H9 (cell line): ENCODE data around the gene KCNE2. TPM values are rescaled to one million over a fixed set of nuclear protein-coding genes. Genes with fewer than 3 reads are reported as not detected.

Experiments
- DNase-seq: peaks from one replicate; pipeline ENCODE4 v3.0.0-alpha.2; 2017
- H2AFZ ChIP-seq: one replicate; pipeline ENCODE4 v1.6.1; 2013; ENCODE audit warnings: mild to moderate bottlenecking, low read length, control low read depth, moderate library complexity
- H2AK5ac ChIP-seq: 2 replicates; pipeline ENCODE4 v1.6.1; 2013; ENCODE audit warnings: low read length, control low read depth, mixed read lengths; ENCODE audit not compliant: insufficient read length
- H2BK120ac ChIP-seq: one replicate; pipeline ENCODE4 v1.6.1; 2013; ENCODE audit warnings: low read depth, mild to moderate bottlenecking, low read length, control low read depth, inconsistent platforms; ENCODE audit not compliant: poor library complexity, severe bottlenecking
- H2BK12ac ChIP-seq: 2 replicates; pipeline ENCODE4 v1.6.1; 2013; ENCODE audit warnings: low read length, control low read depth, mixed read lengths, low read depth; ENCODE audit not compliant: insufficient read length
- H2BK15ac ChIP-seq: 2 replicates; pipeline ENCODE4 v1.6.1; 2013; ENCODE audit warnings: low read depth, low read length, control low read depth
- H2BK20ac ChIP-seq: one replicate; pipeline ENCODE4 v1.6.1; 2013; ENCODE audit warnings: low read depth, mild to moderate bottlenecking, low read length, control low read depth, inconsistent platforms; ENCODE audit not compliant: poor library complexity, severe bottlenecking
- H2BK5ac ChIP-seq: 2 replicates; pipeline ENCODE4 v1.6.1; 2013; ENCODE audit warnings: low read length, control low read depth, mixed read lengths; ENCODE audit not compliant: insufficient read length
- H3K14ac ChIP-seq: 2 replicates; pipeline ENCODE4 v1.6.1; 2013; ENCODE audit warnings: low read length, control low read depth; ENCODE audit not compliant: insufficient read depth
- H3K18ac ChIP-seq: 2 replicates; pipeline ENCODE4 v1.6.1; 2013; ENCODE audit warnings: low read depth, mild to moderate bottlenecking, mixed read lengths, low read length, control low read depth; ENCODE audit not compliant: insufficient read length
- H3K23ac ChIP-seq: 2 replicates; pipeline ENCODE4 v1.6.1; 2013; ENCODE audit warnings: low read length, control low read depth, mixed read lengths, low read depth; ENCODE audit not compliant: insufficient read length
- H3K23me2 ChIP-seq: 2 replicates; pipeline ENCODE4 v1.6.1; 2013; ENCODE audit warnings: low read depth, mild to moderate bottlenecking, mixed read lengths, low read length, control low read depth; ENCODE audit not compliant: insufficient read length, poor library complexity, severe bottlenecking
- H3K27ac ChIP-seq: 2 replicates; pipeline ENCODE4 v1.5.1; 2013; ENCODE audit warnings: low read length, control low read depth, mixed read lengths, low read depth; ENCODE audit not compliant: insufficient read length
- H3K27me3 ChIP-seq: 2 replicates; pipeline ENCODE4 v1.6.1; 2013; ENCODE audit warnings: low read length, control low read depth, inconsistent platforms; ENCODE audit not compliant: insufficient read depth
- H3K4ac ChIP-seq: 2 replicates; pipeline ENCODE4 v1.6.1; 2013; ENCODE audit warnings: low read depth, mild to moderate bottlenecking, control low read depth, inconsistent platforms, low read length, moderate library complexity
- H3K4me1 ChIP-seq: 2 replicates; pipeline ENCODE4 v1.6.1; 2013; ENCODE audit warnings: low read length, control low read depth, inconsistent platforms; ENCODE audit not compliant: insufficient read depth
- H3K4me2 ChIP-seq: 2 replicates; pipeline ENCODE4 v1.6.1; 2013; ENCODE audit warnings: low read length, control low read depth, mixed read lengths; ENCODE audit not compliant: insufficient read length, insufficient read depth
- H3K56ac ChIP-seq: 2 replicates; pipeline ENCODE4 v1.6.1; 2013; ENCODE audit warnings: low read depth, mild to moderate bottlenecking, mixed read lengths, low read length, control low read depth; ENCODE audit not compliant: insufficient read length
- H3K79me1 ChIP-seq: 2 replicates; pipeline ENCODE4 v1.6.1; 2013; ENCODE audit warnings: low read depth, mild to moderate bottlenecking, moderate library complexity, low read length, control low read depth, inconsistent platforms; ENCODE audit not compliant: insufficient read depth, poor library complexity, severe bottlenecking
- H3K79me2 ChIP-seq: 2 replicates; pipeline ENCODE4 v1.6.1; 2013; ENCODE audit warnings: low read length, control low read depth, inconsistent platforms; ENCODE audit not compliant: insufficient read depth
- H3K9ac ChIP-seq: 2 replicates; pipeline ENCODE4 v1.6.1; 2013; ENCODE audit warnings: low read length, control low read depth, mixed read lengths; ENCODE audit not compliant: insufficient read length; ENCODE audit errors: extremely low read depth
- H3K9me3 ChIP-seq: one replicate; pipeline ENCODE4 v1.6.1; 2013; ENCODE audit warnings: low read depth, low read length, inconsistent platforms; ENCODE audit not compliant: control insufficient read depth
- H3T11ph ChIP-seq: one replicate; pipeline ENCODE4 v1.6.1; 2013; ENCODE audit warnings: mild to moderate bottlenecking, low read length, control low read depth, inconsistent platforms
- H4K20me1 ChIP-seq: one replicate; pipeline ENCODE4 v1.6.1; 2013; ENCODE audit not compliant: control insufficient read depth, insufficient read length, insufficient read depth
- H4K5ac ChIP-seq: 2 replicates; pipeline ENCODE4 v1.6.1; 2013; ENCODE audit warnings: low read depth, mild to moderate bottlenecking, mixed read lengths, low read length, control low read depth; ENCODE audit not compliant: insufficient read length
- H4K8ac ChIP-seq: replicated peaks from 2 replicates; pipeline ENCODE4 v1.6.1; 2013; ENCODE audit warnings: low read length, control low read depth, mixed read lengths, low read depth; ENCODE audit not compliant: insufficient read length
- H4K91ac ChIP-seq: 2 replicates; pipeline ENCODE4 v1.6.1; 2013; ENCODE audit warnings: low read depth, mild to moderate bottlenecking, moderate library complexity, mixed read lengths, low read length, control low read depth; ENCODE audit not compliant: insufficient read length
- H3K27ac Mint-ChIP-seq, 3 experiments: 2 replicates in 2 of 3; 3 replicates in 1 of 3; pipeline ENCODE4 v1.8.0; 2020 to 2021; ENCODE audit warnings: mixed read lengths in 3 of 3, mild to moderate bottlenecking in 1 of 3, moderate library complexity in 1 of 3
- H3K27me3 Mint-ChIP-seq: 2 replicates; pipeline ENCODE4 v1.8.0; 2021; ENCODE audit warnings: low read depth, mild to moderate bottlenecking, moderate library complexity, mixed read lengths
- H3K36me3 Mint-ChIP-seq, 3 experiments: 2 replicates in 2 of 3; 3 replicates in 1 of 3; pipeline ENCODE4 v1.8.0; 2020 to 2021; ENCODE audit warnings: low read depth in 3 of 3, mixed read lengths in 3 of 3; ENCODE audit not compliant: insufficient read depth in 1 of 3
- H3K4me1 Mint-ChIP-seq, 2 experiments: 2 replicates each; pipeline ENCODE4 v1.8.0; 2020; ENCODE audit warnings: mixed read lengths in 2 of 2
- H3K4me3 Mint-ChIP-seq, 2 experiments: 2 replicates in 1 of 2; 3 replicates in 1 of 2; pipeline ENCODE4 v1.8.0; 2020 to 2021; ENCODE audit warnings: mild to moderate bottlenecking in 2 of 2, mixed read lengths in 2 of 2, moderate library complexity in 1 of 2
- H3K9me3 Mint-ChIP-seq, 2 experiments: 2 replicates in 1 of 2; 3 replicates in 1 of 2; pipeline ENCODE4 v1.8.0; 2020; ENCODE audit warnings: mild to moderate bottlenecking in 2 of 2, mixed read lengths in 2 of 2, moderate library complexity in 1 of 2
- WGBS: extraction: QIAGEN DNeasy Blood & Tissue Kit; methylation state at CpG from one replicate; pipeline ENCODE4 v1.1.7; 2013; ENCODE audit warnings: missing lambda C conversion rate, low lambda C conversion rate, mixed read lengths; ENCODE audit not compliant: insufficient read length; ENCODE audit errors: extremely low coverage; 5-methylcytosine and 5-hydroxymethylcytosine counted together
- long read RNA-seq: library from polyadenylated mRNA; unstranded; transcript quantifications from one replicate; pipeline ENCODE4 v2.0.0, GENCODE V29; 2020
- total RNA-seq: library from RNA; stranded (reverse); gene quantifications from 2 replicates; pipeline ENCODE4 v1.2.1, GENCODE V29; 2021
- TF ChIP-seq, protein P1 (sequence below): fragments of 200-600 bp; sonication (generic); conservative IDR thresholded peaks from 3 replicates; pipeline ENCODE4 v1.8.0; 2021; ENCODE audit warnings: antibody characterized with exemption, mild to moderate bottlenecking

KCNE2 gene, protein sequence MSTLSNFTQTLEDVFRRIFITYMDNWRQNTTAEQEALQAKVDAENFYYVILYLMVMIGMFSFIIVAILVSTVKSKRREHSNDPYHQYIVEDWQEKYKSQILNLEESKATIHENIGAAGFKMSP
- total RNA-seq = 0.29 TPM in 1 of 2 replicates, not detected in the other
- long read RNA-seq = 0 reads

DNA sequence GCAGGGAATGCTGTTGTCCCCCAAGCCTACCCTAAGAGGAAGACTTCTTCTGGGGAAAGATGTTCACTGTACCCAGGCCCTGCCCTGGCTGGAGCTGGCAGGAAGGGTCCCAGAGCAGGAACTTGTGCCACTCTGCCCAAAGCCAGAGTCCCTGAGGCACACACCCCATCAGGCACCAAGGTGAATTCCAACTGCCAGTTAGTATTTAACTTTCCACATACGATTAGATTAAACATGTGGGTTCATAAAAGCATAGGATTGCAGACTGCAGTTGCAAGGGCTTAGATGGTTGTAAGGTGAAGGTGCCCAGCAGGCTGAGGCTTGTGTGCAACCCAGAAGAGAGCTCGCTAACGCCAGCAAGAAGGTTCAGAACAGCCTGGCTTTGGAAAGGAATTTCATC, at the start of gene KCNE2:
Gene KCNE2 (plus strand): TSS at position 274 of the 400 bp plus-strand sequence. CDS start 6,473 bp downstream, outside the sequence.
- Histone ChIP-seq H3K18ac (no peak within 1 kb of the TSS), H3K4ac (no peak within 1 kb of the TSS), H2BK15ac (no peak within 1 kb of the TSS), H3K27ac (no peak within 1 kb of the TSS), H2BK12ac (no peak within 1 kb of the TSS), H4K91ac (no peak within 1 kb of the TSS), H3K4me2 (no peak within 1 kb of the TSS), H4K8ac (no peak within 1 kb of the TSS), H3K79me1 (no peaks in the 10 kb centered on the region), H3K4me1 (no peaks in the 10 kb centered on the region), H3K9me3 (no peaks in the 10 kb centered on the region), H3K23ac (no peak within 1 kb of the TSS), H2BK120ac (no peak within 1 kb of the TSS), H3K27me3 (no peaks in the 10 kb centered on the region), H3K14ac (no peak within 1 kb of the TSS; the same call in 1 of the 2 replicates), H3K56ac (no peak within 1 kb of the TSS), H2AK5ac (no peak within 1 kb of the TSS), H3K23me2 (no peaks in the 10 kb centered on the region), H2BK5ac (no peak within 1 kb of the TSS), H3K79me2 (no peaks in the 10 kb centered on the region), H2AFZ (no peak within 1 kb of the TSS), H4K20me1 (no peaks in the 10 kb centered on the region), H3T11ph (no peak within 1 kb of the TSS), H4K5ac (no peak within 1 kb of the TSS), H3K9ac (no peak within 1 kb of the TSS), H2BK20ac (no peak within 1 kb of the TSS)
- Mint-ChIP-seq H3K9me3 (peaks cover 2 to 3% of the 10 kb centered on the region in 2 experiments; a peak in 2 of 5 replicates), H3K4me3 (no peak within 1 kb of the TSS), H3K36me3 (peaks cover 0 to 4% (median 0%) of the 10 kb centered on the region in 3 experiments; a peak in 2 of 7 replicates), H3K27ac (no peak within 1 kb of the TSS), H3K4me1 (peaks cover 9 to 10% of the 10 kb centered on the region in 2 experiments), H3K27me3 (no peaks in the 10 kb centered on the region; the same call in 1 of the 2 replicates)
- DNase-seq = no peak
- TF ChIP-seq, protein P1, sequence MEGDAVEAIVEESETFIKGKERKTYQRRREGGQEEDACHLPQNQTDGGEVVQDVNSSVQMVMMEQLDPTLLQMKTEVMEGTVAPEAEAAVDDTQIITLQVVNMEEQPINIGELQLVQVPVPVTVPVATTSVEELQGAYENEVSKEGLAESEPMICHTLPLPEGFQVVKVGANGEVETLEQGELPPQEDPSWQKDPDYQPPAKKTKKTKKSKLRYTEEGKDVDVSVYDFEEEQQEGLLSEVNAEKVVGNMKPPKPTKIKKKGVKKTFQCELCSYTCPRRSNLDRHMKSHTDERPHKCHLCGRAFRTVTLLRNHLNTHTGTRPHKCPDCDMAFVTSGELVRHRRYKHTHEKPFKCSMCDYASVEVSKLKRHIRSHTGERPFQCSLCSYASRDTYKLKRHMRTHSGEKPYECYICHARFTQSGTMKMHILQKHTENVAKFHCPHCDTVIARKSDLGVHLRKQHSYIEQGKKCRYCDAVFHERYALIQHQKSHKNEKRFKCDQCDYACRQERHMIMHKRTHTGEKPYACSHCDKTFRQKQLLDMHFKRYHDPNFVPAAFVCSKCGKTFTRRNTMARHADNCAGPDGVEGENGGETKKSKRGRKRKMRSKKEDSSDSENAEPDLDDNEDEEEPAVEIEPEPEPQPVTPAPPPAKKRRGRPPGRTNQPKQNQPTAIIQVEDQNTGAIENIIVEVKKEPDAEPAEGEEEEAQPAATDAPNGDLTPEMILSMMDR = no peak
- no CpG with 5 or more reads among the region's 3 CpGs for WGBS
